ENCODE results near the gene CYP27A1. TPM values are rescaled to one million over a fixed set of nuclear protein-coding genes. Genes with fewer than 3 reads are reported as not detected.

The CYP27A1 gene
- total and polyA plus RNA-seq, 2 of the 8 experiments (the other 6 are each of a cell fraction or from before 2014, with no cell fraction given): 5.4 to 14.7 TPM

DNA sequence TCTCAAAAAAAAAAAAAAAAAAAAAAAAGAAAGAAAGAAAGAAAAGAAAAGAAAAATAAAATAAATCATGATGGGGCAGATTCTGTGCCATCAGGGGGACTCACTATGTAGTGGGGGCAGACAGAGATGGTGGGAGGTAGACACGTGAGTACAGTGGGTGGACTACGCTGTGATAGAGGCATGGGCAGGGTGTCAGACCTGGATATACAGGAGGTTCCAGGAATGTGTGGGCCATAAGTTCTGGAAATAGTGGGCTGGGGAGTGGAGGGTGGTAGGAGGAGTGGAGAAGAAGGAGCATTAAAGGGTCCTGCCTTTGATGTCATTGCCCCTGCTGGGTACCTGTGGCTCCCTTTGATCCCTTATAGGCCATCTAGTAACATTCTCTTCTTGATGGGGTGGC, 68.8 kb downstream of the CYP27A1 start:
- no peaks in the 10 kb centered on the region for H3K79me2 ChIP-seq (ENCODE audit: control insufficient read depth in 1 of 2, insufficient read depth in 2 of 2, low read length in 2 of 2)
- H3K23me2 ChIP-seq (ENCODE audit: low read depth, low read length): no peaks in the 10 kb centered on the region
- ChIA-PET CTCF (ENCODE audit: partially characterized antibody) (interaction anchor here (0.6 to 7.5 kb wide), 14 partner anchors 11 to 225 kb away, joined by 3 to 93 read pairs (median 12); no protein-coding TSS in a partner anchor), POLR2A (ENCODE audit: partially characterized antibody) (no interaction called here)
- no peak overlapping the region for H3K56ac ChIP-seq (replicated peaks; ENCODE audit: insufficient read length, low read depth, low read length)
- peaks cover 26 to 35% (median 29%) of the 10 kb centered on the region in 4 experiments for H3K27me3 ChIP-seq (replicated peaks in 1 of 4; ENCODE audit: control insufficient read depth in 3 of 4, extremely low read depth in 1 of 4, insufficient read depth in 3 of 4, low read length in 3 of 4)
- H3K9me3 ChIP-seq (ENCODE audit: insufficient read depth in 2 of 2, low read depth in 1 of 2, low read length in 1 of 2): peaks cover 0 to 3% of the 10 kb centered on the region in 2 experiments; a peak in 1 of 4 replicates
- no peaks in the 10 kb centered on the region for H3K79me1 ChIP-seq (ENCODE audit: low read depth, low read length)
- H4K20me1 ChIP-seq (replicated peaks in 1 of 2; ENCODE audit: control insufficient read depth in 1 of 2, insufficient read depth in 2 of 2, low read length in 2 of 2): no peaks in the 10 kb centered on the region
- H3K4me1 ChIP-seq (replicated peaks in 1 of 4; ENCODE audit: control insufficient read depth in 3 of 4, insufficient read depth in 4 of 4, low read length in 3 of 4): peaks cover 9 to 19% (median 12%) of the 10 kb centered on the region in 4 experiments
- H4K8ac ChIP-seq (ENCODE audit: extremely low read depth, insufficient read depth, low read length): no peak overlapping the region
- no peak overlapping the region for H2BK5ac ChIP-seq (ENCODE audit: low read depth, low read length)
- no peak overlapping the region for H3K4me2 ChIP-seq (ENCODE audit: insufficient read depth in 1 of 2, low read depth in 2 of 2, low read length in 2 of 2)
- TF ChIP-seq, protein P1, sequence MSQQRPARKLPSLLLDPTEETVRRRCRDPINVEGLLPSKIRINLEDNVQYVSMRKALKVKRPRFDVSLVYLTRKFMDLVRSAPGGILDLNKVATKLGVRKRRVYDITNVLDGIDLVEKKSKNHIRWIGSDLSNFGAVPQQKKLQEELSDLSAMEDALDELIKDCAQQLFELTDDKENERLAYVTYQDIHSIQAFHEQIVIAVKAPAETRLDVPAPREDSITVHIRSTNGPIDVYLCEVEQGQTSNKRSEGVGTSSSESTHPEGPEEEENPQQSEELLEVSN (IDR thresholded peaks at IDR 0.05): no peak
- TF ChIP-seq TAF1 (IDR thresholded peaks at IDR 0.05; ENCODE audit: low read depth, low read length) (no peak), BACH1 (IDR thresholded peaks at IDR 0.05; ENCODE audit: low read length) (no peak), GTF2F1 (IDR thresholded peaks at IDR 0.05; ENCODE audit: borderline replicate concordance, low read depth, low read length) (no peak), RAD21 (IDR thresholded peaks at IDR 0.05 in 1 of 2, conservative IDR thresholded peaks at IDR 0.05 in 1 of 2; ENCODE audit: low read depth in 2 of 2, low read length in 2 of 2) (no peak), SP2 (IDR thresholded peaks at IDR 0.05; ENCODE audit: low read length) (no peak), RNF2 (IDR thresholded peaks at IDR 0.05; ENCODE audit: borderline replicate concordance, low read depth, low read length, missing control alignments, poor library complexity, severe bottlenecking) (no peak), RBBP5 (IDR thresholded peaks at IDR 0.05; ENCODE audit: borderline replicate concordance, low read depth, low read length) (no peak), CHD2 (IDR thresholded peaks at IDR 0.05; ENCODE audit: low read length) (no peak), RFX5 (IDR thresholded peaks at IDR 0.05; ENCODE audit: borderline replicate concordance, low read depth, low read length) (no peak), CTBP2 (IDR thresholded peaks at IDR 0.05; ENCODE audit: borderline replicate concordance, insufficient read depth, insufficient read length, low read length) (no peak)
- WGBS, 2 experiments (ENCODE audit: extremely low coverage in 1 of 2, insufficient coverage in 1 of 2, insufficient read length in 1 of 2, insufficient replicate concordance in 2 of 2, low coverage in 1 of 2, low lambda C conversion rate in 2 of 2, missing lambda C conversion rate in 1 of 2): 91% methylated on average over 2 of the region's 2 CpGs; no CpG with 5 or more reads in 1 of the 2 experiments
- H2BK15ac ChIP-seq (ENCODE audit: low read length): no peak overlapping the region
- FAIRE-seq (no peak), DNase-seq (ENCODE audit: low read depth in 1 of 2, low spot score in 2 of 2) (no peak)
- H4K5ac ChIP-seq (ENCODE audit: insufficient read length, low read depth, low read length): no peak overlapping the region
- no peak overlapping the region for H3K23ac ChIP-seq (ENCODE audit: insufficient read length)
- H3K9ac ChIP-seq (replicated peaks in 1 of 4; ENCODE audit: extremely low read depth in 1 of 4, low read depth in 3 of 4, low read length in 3 of 4): no peak overlapping the region
- H3K36me3 ChIP-seq (ENCODE audit: control insufficient read depth in 2 of 4, insufficient read depth in 4 of 4, low read length in 3 of 4): no peaks in the 10 kb centered on the region
- H2BK20ac ChIP-seq (ENCODE audit: low read length): no peak overlapping the region; the same call in 1 of the 2 replicates
- H3K18ac ChIP-seq (ENCODE audit: extremely low read depth, low read length): no peak overlapping the region
- H2AK5ac ChIP-seq (ENCODE audit: low read depth, low read length): no peak overlapping the region
- no peak overlapping the region for H2BK120ac ChIP-seq (replicated peaks; ENCODE audit: low read depth, low read length)
- no peak overlapping the region for H4K91ac ChIP-seq (replicated peaks; ENCODE audit: insufficient read length, low read length)
- no peak overlapping the region for H2BK12ac ChIP-seq (ENCODE audit: low read depth, low read length)
- H3K4ac ChIP-seq (replicated peaks; ENCODE audit: insufficient read length, low read depth, low read length): no peak overlapping the region
- no peak overlapping the region for H3K14ac ChIP-seq (ENCODE audit: insufficient read length)
- no peak overlapping the region for H3K4me3 ChIP-seq (ENCODE audit: extremely low read depth in 1 of 4, insufficient read depth in 2 of 4, low read depth in 3 of 4, low read length in 4 of 4)
- no peak overlapping the region for H3K27ac ChIP-seq (ENCODE audit: low read depth, low read length)
- no peak overlapping the region for H2AFZ ChIP-seq (ENCODE audit: low read length)
